HUDEP-2 (cell line): ENCODE results near the gene ABCG8.

Experiments
- DNase-seq, 76 experiments: peaks; one replicate each; lab custom pipeline; 2025; ENCODE audit not compliant: unreplicated experiment in 76 of 76; lab: John Stamatoyannopoulos, UW

Gene ABCG8

DNA sequence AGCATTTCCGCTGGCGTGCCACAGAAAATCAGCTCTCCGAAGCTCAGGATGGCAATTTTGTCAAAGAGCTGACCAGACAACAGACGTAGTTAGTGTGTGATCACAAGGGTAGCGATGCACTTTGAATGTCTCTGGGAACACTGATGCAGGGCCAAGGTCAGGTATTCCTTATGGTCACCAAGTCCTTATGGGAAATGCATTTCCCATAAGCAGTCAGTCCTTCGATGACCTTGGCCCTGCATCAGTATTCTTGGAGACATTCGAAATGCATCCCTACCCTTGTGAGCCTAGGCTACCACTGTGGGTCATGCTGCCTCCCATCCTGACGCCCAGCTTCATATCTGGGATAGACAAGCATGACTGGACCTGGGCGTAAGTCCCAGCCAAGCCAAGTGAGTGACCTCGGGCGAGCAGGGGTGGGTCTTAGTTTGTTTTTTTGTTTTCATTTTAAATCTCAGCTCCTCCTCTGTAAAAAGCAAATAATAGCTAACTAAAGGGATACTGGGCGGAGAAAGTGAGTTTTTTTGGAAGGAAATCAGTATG lies 13.7 kb upstream of the ABCG8 start:
- DNase-seq: no peak

DNA sequence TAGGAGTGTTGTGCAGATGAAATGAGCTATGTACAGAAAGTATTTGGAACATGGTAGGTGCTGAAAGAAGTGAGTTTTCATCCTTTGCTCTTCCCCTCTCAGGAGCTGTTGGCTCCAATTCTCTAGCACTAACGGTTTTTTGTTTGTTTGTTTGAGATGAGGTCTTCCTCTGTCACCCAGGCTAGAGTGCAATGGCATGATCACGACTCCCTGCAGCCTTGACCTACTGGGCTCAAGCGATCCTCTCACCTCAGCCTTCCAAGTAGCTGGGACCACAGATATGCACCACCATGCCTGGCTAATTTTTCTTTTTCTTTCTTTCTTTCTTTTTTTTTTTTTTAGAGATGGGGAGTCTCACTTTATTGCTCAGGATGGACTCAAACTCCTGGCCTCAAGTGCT lies 12.9 kb upstream of the ABCG8 start:
- no peak for DNase-seq

DNA sequence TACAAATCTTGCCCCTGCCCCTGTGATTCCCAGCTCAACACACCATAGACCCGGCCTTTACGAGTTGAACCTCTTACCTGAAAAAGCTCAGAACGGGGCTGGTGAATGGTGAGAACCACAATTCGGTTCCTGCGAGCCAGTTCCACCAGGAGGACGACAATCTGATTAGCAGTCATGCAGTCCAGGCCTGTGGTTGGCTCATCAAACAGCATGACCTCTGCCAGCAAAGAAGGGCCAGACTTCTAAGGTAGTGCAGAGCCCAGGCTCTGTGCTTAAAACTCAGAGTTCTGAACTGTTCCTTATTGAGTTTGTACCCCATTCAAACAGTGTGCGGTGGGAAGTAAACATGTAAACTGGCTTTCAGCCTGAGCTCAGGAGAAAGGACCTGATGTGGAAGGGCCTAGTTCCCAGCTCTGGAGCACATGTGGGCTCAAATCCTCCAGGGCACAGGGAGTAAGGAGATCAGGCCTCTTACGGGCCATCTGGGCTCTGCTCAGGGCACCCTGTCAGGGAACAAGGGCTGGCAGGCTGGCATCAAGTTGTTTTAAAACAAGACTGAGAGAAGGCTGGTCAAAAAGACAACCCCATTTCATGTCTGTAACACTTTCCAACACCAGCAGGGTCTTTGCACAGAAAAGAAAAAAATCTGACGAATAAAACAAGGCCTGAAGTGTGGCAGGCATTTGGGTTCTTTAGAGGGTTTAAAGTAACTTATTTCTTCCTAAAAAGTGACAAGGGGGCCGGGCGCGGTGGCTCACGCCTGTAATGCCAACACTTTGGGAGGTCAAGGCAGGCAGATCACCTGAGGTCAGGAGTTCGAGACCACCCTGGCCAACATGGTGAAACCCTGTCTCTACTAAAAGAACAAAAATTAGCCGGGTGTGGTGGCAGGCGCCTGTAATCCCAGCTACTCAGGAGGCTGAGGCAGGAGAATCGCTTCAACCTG lies 12.2 kb upstream of the ABCG8 start:
- no peak for DNase-seq

DNA sequence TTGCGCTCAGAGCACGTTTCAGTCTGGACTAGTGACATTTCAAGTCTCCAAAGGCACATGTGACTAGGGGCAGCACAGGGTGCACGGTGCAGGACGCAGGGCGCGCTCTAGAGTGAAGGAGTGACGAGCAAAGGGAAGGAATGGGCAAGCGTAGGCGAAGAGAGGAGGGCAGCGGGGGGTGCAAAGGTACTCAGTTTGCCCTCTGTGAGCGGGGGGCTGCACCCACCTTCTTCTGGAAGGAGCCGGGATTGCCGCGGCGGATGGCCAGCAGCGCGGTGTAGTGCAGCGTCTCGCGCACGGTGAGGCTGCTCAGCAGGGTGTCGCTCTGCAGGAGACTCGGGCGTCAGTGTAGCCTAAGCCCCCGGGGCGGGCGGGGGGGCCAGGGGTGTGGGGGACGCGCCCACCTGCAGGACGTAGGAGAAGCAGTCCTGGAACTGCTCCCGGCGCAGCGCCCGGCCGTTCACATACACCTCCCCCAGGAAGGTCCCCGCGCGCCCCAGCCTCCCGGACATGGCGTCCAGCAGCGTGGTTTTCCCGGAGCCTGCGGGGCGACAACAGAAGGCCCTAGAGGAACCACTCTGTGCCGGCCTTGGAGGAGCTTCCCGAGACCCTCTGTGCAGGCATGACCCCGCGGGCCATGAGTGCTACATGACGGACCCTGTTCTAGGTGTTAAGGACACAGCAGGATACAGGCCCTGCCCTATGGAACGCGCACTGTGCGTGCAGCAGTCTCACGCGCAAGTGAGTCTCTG lies 7.1 kb upstream of the ABCG8 start:
- DNase-seq: no peak

DNA sequence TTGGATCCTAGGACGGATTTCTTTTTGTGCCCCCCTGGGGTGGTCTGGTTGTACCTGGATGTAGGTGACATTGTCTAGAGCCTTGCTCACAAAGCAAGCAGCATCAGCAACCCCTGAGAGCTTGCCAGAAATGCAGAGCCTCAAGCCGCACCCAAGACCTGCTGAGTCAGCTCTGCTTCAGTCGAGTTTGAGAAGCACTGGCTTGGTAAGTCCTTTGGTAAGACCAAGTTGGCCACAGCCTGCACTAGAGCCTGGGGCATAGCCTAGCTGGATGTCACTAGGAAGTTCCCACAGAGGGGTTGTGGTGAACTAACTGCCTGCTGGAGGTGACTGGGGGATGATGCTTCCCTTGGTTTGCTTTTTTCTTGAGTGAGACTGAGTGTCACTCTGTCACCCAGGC lies 6.3 kb upstream of the ABCG8 start:
- peak in 25 of 76 experiments; percentile 2 to 36 (median 13) for DNase-seq

DNA sequence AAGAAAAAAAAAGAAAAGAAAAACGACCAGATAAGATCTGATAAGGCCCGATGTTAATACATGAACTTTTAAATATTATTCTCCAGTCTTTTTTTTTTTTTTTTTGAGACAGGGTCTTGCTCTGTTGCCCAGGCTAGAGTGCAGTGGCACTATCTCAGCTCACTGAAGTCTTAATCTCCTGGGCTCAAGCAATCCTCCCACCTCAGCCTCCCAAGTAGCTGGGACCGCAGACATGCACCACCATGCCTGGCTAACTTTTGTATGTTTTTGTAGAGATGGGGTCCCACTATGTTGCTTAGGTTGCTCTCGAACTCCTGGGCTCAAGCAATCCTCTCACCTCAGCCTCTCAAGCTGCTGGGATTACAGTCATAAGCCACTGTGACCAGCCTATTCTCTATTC lies 1.7 kb upstream of the ABCG8 start:
- DNase-seq: no peak

DNA sequence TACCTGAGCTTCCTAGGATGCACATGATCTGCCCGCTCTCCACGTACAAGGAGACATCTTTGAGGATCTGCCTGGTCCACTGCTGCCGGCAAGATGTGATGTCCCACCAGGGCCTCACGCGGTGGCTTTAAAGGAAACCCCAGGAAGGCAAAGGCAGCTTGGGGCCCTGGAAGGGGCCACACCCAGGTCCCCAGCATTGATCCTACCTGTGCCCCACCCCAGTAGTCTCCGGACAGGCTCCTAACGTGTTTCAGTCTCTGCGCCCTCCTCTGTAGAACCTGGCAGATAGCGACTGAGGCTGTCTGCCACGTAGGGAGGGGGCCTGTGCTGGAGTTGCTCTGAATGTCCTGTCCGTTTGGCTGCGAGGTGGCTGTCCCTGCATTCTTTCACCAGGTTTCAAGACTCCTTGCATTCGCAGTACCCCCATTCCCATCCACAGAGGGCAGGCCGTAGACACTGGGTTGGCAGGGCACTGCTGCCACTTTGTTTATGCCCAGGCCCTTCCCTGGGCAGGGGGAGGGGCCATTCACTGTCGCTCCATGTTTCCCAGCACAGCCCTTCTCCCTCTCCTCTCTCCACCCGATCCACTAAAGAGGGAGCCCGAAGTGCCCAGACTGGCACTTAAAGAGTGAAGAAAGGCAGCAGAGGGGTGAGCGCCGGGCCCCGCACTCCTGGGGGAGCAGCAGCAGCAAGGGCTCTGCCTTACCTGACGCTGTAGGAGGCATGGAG lies 776 bp upstream of the ABCG8 start:
- no peak for DNase-seq

DNA sequence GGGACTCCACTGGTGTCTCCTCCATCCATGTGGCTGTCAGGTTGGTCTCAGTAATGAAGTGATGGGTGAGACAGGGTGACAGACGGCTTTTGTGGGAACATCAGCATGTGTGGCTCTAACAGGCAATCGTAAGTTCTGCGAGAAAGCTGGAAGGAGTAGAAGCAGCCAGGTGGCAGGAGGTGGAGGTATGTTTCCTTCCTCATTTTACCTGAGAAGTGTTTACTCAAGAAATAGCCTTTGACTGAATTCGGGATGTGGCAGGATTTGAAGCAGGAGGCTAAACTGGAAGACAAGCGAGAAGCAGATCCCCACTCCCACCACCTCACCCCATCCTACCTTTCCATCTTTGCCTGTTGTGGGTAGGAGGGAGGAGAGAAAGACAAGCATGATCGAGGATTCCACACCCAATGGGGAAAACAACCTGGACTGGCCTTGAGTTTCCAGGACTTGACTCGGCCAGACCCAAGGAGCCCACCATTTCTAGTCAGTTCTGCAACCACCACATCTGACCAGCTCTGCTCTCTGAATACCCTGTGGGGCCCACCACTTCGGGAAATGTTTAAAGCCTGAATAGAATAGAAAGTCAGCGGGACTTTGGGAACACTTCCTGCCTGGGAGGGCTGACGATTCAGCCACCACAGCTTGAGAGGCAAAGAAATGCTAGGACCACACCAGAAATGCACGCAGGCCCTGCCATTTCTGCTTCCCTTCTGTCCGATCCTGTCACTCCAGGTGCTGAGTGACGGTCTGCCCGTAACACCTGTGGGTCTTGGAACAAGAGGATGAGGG lies 1.2 kb downstream of the ABCG8 start:
- DNase-seq: no peak

DNA sequence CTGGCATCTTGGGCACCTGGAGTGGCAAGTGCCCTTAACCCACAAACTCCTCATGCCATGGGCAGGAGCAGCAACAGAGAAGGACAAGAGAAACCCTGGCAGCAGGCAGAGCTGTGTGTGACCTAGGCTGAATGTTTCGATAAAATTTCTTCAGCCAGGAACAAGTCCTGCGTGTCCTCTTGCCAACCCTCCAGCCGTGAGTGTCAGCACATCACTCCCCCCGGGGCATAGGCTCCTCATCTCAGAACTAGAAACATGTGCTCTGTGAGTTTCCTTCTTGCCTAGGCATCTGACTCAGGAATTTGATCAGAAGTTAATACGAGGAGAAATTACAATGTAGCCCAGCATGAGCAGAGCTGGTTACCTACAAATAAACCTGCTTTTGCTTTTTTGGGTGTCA lies 2.2 kb downstream of the ABCG8 start:
- no peak for DNase-seq

DNA sequence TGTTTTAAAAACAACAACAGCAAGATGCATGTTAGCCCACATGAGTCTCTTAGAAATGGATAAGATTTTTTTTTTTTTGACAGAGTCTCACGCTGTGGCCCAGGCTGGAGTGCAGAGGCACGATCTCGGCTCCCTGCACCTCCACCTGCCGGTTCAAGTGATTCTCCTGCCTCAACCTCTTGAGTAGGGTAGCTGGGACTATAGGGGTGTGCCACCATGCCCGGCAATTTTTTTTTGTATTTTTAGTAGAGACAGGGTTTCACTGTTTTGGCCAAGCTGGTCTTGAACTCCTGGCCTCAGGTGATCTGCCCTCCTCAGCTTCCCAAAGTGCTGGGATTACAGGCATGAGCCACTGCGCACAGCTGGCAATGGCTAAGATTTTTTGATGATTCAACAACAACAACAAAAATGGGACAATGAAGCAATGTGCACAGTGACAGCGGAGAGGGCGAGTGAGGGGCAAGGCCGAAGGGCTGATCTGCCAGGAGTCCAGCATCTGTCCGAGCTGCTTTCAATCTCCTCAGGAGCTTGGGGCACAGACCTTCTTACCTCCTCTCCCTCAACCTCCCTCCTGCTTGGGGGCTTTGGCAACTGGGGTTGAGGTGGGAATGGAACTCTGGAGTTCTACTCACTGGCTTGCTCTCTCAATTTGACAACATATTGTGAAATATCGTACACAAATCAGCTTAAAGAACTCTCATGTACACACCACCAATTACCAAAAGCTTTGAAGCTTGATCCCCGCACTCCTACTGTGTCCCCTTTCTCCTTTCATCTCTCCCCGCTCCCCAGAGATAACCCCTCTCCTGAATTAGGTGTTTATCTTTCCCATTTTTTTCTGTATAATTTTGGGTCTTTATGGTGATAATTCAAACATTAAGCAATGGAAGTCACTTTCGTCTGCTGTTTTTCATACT lies 3.4 kb downstream of the ABCG8 start:
- no peak for DNase-seq

DNA sequence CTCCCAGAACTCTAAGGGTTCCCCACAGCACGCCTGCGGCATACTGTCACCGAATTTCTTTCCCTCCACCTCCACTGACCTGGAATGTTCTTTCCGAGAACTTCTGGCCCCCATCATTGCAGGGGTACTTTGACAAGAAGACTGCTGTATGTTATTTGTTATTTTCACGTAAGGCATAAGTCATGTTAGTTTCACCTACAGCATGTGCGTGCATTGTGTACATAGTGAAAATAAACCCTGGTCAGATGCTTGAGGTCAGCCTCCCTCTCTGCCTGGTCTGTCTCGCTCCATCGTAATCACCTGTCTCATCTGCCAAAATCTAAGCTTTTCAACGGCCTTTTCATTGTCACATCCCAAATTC lies 4.1 kb downstream of the ABCG8 start:
- DNase-seq: no peak

DNA sequence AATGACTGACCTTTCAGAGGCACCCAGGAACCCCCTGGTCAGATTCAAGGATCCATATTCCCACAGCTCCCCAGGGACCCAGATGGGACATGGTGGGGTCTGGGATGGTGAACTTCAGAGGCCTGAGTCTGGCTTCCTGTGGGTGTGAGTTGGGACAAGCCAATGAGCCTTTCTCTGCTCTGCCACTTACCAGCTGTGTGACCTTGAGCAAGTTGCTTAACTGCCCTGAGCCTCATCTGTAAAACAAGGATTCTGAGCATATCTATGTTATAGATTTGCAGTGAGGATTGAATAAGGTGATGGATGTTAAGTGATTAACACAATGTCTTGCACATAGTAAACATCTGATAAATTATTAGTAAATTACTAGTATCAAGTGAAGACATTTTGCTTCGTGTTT lies 6.4 kb downstream of the ABCG8 start:
- no peak for DNase-seq

DNA sequence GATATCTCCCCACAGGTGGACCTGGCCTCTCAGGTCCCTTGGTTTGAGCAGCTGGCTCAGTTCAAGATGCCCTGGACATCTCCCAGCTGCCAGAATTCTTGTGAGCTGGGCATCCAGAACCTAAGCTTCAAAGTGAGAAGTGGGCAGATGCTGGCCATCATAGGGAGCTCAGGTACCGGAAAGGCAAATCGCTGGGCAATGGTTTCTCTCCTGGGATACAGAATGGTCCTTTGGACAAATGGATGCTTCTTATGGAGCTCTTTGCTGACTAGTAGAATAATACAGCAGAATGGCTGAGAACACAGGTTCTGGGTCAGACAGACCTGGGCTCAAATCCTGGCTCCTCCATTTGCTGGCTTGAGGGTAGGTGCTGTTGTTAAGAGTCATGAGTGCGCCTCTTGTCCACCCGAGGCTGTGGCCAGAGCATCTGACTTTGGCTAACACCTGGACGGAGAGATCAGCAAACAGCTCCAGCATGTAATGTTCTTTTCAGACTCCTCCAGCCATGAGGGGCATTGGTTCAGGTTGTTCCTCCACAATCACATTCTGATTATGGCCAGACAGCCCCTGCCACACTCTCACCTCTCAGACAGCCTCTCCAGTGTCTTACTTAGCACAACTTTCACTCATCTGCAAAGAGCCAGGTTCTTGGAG lies 7.5 kb downstream of the ABCG8 start:
- DNase-seq: no peak

DNA sequence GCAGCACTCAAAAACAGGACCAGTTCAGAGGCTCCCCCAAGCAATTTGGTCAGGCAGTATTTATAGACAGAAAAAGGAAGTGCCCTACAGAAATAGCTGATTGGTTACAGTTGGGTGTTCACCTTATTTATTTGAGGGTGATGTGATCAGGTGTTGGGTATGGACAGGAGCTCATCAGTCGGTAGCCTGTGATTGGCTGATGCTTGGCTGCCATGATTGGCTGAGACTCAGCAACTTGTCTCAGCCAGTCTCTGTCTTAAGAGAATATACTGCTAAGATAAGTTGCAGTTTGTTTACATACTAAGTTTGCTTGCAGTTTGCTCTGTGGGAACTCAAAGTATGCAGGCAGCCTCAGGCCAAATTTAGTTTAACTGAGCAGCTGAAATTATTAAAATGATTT lies 9.4 kb downstream of the ABCG8 start:
- DNase-seq: no peak

DNA sequence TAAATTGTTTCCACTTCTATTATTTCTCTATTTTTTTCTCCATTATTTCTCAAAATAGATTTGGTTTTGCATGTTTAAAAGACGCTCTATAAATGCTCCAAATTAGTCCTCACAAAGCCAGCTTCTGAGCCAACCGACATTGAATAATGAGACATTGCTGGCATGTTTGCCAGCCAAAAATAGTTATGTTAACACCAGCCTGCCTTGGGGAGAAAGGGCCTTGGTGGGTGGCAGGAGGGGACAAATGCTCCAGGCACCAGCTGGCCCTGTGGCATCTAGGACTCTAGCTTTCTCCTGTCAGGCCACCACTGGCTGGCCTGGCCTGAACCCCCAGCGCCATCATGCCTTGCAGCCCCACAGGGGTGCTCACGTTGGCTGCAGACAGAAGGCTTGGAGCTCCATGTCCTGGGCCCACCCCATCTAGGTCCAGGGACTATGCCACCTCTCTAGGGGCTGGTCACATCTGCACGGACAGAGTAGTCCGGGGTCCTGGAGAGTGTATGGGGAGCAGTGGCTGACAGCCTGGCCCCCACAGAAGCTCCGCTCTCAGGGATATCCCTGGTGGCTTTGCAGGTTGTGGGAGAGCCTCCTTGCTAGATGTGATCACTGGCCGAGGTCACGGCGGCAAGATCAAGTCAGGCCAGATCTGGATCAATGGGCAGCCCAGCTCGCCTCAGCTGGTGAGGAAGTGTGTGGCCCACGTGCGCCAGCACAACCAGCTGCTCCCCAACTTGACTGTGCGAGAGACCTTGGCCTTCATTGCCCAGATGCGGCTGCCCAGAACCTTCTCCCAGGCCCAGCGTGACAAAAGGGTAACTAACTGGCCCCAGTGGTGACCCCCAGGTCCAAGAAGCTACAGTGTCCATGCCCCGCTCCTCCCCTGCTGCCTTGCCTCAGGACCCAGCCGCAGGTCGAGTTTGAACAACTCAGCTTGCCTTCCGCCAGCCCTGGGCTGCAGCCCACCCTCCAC lies 12.5 kb downstream of the ABCG8 start:
- DNase-seq: no peak

DNA sequence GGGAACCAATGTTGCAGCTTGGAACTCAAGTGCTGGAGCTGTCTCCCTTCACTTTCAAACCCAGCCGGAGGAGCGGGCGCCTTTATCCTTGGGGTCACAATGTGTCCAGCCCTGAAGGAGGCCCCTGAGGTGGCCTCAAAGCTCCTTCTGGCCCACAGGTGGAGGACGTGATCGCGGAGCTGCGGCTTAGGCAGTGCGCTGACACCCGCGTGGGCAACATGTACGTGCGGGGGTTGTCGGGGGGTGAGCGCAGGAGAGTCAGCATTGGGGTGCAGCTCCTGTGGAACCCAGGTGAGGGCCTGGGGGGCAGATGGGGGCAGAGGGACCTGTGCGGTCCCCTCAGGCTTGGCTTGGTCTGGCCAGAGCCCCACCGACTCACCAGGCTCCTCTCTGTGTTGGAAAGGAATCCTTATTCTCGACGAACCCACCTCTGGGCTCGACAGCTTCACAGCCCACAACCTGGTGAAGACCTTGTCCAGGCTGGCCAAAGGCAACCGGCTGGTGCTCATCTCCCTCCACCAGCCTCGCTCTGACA lies 13.5 kb downstream of the ABCG8 start:
- no peak for DNase-seq
